ENCODE results near the gene PCDH9. TPM values are rescaled to one million over a fixed set of nuclear protein-coding genes. Genes with fewer than 3 reads are reported as not detected.

PCDH9 gene
- polyA plus RNA-seq, 1 experiment, result 3.3 TPM

- ChIA-PET POLR2A (no interaction called here), CTCF (interaction anchor here (1.5 kb wide), 1 partner anchor 38 kb away, joined by 3 read pairs; no protein-coding TSS in a partner anchor)
- TF ChIP-seq, protein P1, sequence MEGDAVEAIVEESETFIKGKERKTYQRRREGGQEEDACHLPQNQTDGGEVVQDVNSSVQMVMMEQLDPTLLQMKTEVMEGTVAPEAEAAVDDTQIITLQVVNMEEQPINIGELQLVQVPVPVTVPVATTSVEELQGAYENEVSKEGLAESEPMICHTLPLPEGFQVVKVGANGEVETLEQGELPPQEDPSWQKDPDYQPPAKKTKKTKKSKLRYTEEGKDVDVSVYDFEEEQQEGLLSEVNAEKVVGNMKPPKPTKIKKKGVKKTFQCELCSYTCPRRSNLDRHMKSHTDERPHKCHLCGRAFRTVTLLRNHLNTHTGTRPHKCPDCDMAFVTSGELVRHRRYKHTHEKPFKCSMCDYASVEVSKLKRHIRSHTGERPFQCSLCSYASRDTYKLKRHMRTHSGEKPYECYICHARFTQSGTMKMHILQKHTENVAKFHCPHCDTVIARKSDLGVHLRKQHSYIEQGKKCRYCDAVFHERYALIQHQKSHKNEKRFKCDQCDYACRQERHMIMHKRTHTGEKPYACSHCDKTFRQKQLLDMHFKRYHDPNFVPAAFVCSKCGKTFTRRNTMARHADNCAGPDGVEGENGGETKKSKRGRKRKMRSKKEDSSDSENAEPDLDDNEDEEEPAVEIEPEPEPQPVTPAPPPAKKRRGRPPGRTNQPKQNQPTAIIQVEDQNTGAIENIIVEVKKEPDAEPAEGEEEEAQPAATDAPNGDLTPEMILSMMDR (IDR thresholded peaks at IDR 0.05; ENCODE audit: low read depth, low read length), result no peak
- H3K4me3 ChIP-seq (ENCODE audit: low read depth, low read length), result no peak overlapping the region
- H3K27ac ChIP-seq (ENCODE audit: low read depth, low read length), result no peak overlapping the region
- H3K27me3 ChIP-seq (ENCODE audit: control insufficient read depth, insufficient read depth, low read length), result no peaks in the 10 kb centered on the region
- peaks cover 3% of the 10 kb centered on the region; the same call in 1 of the 2 replicates for H3K9me3 ChIP-seq (ENCODE audit: control insufficient read depth, insufficient read depth, low read length)
- no peak for DNase-seq (ENCODE audit: low read depth, low spot score)
These were observed 699.5 kb downstream of the PCDH9 start for GRCh38 chr13:66530686-66531085.

- Histone ChIP-seq H3K9me3 (ENCODE audit: control insufficient read depth, insufficient read depth, low read length) (peaks cover 3% of the 10 kb centered on the region; the same call in 1 of the 2 replicates), H3K4me3 (ENCODE audit: low read depth, low read length) (no peak overlapping the region), H3K27ac (ENCODE audit: low read depth, low read length) (no peak overlapping the region), H3K27me3 (ENCODE audit: control insufficient read depth, insufficient read depth, low read length) (no peaks in the 10 kb centered on the region)
- CTCF ChIA-PET, result no interaction called here
- no peak for DNase-seq (ENCODE audit: low read depth, low spot score)
- POLR2A ChIA-PET, result no interaction called here
- TF ChIP-seq, protein P1 (IDR thresholded peaks at IDR 0.05; ENCODE audit: low read depth, low read length), result no peak
These were observed 700.0 kb downstream of the PCDH9 start for GRCh38 chr13:66530158-66530557.

DNA sequence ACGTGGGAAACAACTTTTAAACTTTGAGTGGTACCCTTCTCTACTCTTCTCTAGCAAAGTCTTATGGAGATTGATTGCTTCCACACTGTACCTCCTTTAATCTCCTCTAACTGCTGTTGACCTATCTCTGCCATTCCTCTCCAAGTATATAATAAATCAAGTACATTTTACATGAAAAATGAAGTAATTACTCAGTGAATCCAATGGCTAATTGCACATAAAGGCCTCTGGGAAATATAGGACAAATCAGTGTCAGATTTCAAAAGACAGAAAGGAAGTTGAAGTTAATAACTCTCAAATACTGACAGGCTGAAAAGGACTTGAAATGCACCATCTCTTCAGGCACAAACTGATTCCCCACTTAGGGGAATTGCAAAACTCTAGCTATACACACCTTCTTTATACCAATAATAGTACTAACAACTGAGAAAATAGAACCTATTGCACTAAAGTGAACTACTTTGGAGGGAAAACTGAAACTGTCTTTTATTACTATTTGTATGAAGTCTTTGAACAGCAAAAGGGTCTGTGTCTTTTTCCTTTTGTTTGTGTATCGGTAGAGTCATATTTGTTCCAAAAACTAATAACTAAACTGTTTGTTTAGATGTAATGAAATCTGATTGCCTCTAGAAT is 701.1 kb downstream of the PCDH9 start:
- H3K27me3 ChIP-seq (ENCODE audit: control insufficient read depth, insufficient read depth, low read length), result no peaks in the 10 kb centered on the region
- no peak overlapping the region for H3K27ac ChIP-seq (ENCODE audit: low read depth, low read length)
- H3K9me3 ChIP-seq (ENCODE audit: control insufficient read depth, insufficient read depth, low read length), result peaks cover 3% of the 10 kb centered on the region; the same call in 1 of the 2 replicates
- H3K4me3 ChIP-seq (ENCODE audit: low read depth, low read length), result no peak overlapping the region
- CTCF ChIA-PET, result no interaction called here
- no peak for DNase-seq (ENCODE audit: low read depth, low spot score)
- POLR2A ChIA-PET, result no interaction called here
- TF ChIP-seq, protein P1 (IDR thresholded peaks at IDR 0.05; ENCODE audit: low read depth, low read length), result no peak

GRCh38 chr13:66528180-66528579 is 702.0 kb downstream of the PCDH9 start:
- POLR2A ChIA-PET, result no interaction called here
- DNase-seq (ENCODE audit: low read depth, low spot score), result no peak
- TF ChIP-seq, protein P1 (IDR thresholded peaks at IDR 0.05; ENCODE audit: low read depth, low read length), result no peak
- Histone ChIP-seq H3K9me3 (ENCODE audit: control insufficient read depth, insufficient read depth, low read length) (peaks cover 3% of the 10 kb centered on the region; the same call in 1 of the 2 replicates), H3K4me3 (ENCODE audit: low read depth, low read length) (no peak overlapping the region), H3K27ac (ENCODE audit: low read depth, low read length) (no peak overlapping the region), H3K27me3 (ENCODE audit: control insufficient read depth, insufficient read depth, low read length) (no peaks in the 10 kb centered on the region)
- CTCF ChIA-PET, result no interaction called here

DNA sequence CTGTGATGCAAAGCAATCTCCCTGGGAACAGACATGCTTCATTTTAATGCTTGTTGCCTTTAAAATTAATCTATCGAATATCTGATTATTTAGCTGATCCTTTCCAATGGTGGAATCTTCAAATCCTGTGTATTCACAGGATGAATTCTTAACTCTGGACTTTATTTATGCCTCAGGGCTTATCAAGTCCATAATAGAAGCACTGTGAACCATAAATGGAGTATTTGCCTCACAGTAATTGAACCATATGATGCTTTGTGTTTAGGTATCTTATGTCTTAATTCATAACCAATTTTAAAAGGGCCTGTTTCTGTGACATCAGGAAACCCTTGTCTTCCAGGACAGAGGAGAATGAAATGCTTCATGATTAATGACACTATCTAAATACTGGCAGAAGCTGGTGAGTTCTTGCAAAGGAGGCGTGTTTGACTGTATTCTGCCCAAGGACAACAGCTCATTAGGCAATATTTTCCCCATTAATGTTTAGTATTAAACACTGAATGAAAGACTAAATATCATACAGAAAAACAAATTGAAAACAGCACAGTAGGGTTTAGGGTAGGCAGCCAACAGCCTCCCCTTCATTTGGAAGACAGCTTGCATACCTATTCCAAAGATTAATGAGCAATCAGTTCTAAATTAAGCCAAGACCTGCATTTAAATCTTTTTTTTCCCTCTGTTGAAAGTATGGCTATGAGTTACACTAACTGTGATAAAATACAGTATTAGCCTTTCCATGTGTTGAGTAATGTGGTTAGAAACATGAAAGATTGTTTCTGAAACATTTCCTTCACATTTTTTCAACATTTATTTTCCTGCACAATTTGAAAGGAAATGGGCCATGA is 709.4 kb downstream of the PCDH9 start:
- Histone ChIP-seq H3K27me3 (ENCODE audit: control insufficient read depth, insufficient read depth, low read length) (no peaks in the 10 kb centered on the region), H3K9me3 (ENCODE audit: control insufficient read depth, insufficient read depth, low read length) (no peaks in the 10 kb centered on the region), H3K27ac (ENCODE audit: low read depth, low read length) (no peak overlapping the region), H3K4me3 (ENCODE audit: low read depth, low read length) (no peak overlapping the region)
- POLR2A ChIA-PET, result no interaction called here
- CTCF ChIA-PET, result no interaction called here
- TF ChIP-seq, protein P1 (IDR thresholded peaks at IDR 0.05; ENCODE audit: low read depth, low read length), result no peak
- no peak for DNase-seq (ENCODE audit: low read depth, low spot score)

Data from AG04450 (cell line).